AG04450 (cell line): Measurements from ENCODE around the gene PRC1. TPM values are rescaled to one million over a fixed set of nuclear protein-coding genes. Genes with fewer than 3 reads are reported as not detected.

Experiments used
- CTCF ChIA-PET: fragments of 300-600, 350-600 bp; formaldehyde crosslinking; extraction: SDS; loops from one replicate; lab custom pipeline; 2022; ENCODE audit warnings: antibody characterized with exemption, inconsistent platforms; lab: Charles Lee
- POLR2A ChIA-PET: fragments of 350-600 bp; formaldehyde crosslinking; extraction: SDS; loops from one replicate; lab custom pipeline; 2021; ENCODE audit warnings: antibody characterized with exemption, inconsistent platforms; lab: Yijun Ruan, JAX
- DNase-seq: peaks from one replicate; pipeline ENCODE4 v3.0.0-alpha.2; 2011; ENCODE audit warnings: low read depth, low spot score
- H3K27ac ChIP-seq: one replicate; pipeline ENCODE4 v1.5.1; 2012; ENCODE audit warnings: low read depth, low read length, control low read depth
- H3K27me3 ChIP-seq: one replicate; pipeline ENCODE4 v1.6.0; 2012; ENCODE audit warnings: low read length; ENCODE audit not compliant: control insufficient read depth, insufficient read depth
- H3K4me3 ChIP-seq: 2 replicates; pipeline ENCODE4 v1.5.1; 2011; ENCODE audit warnings: mild to moderate bottlenecking, low read depth, low read length, control low read depth
- H3K9me3 ChIP-seq: 2 replicates; pipeline ENCODE4 v1.5.1; 2012; ENCODE audit warnings: low read length; ENCODE audit not compliant: control insufficient read depth, insufficient read depth
- CTCF ChIP-seq: IDR thresholded peaks from 2 replicates; pipeline ENCODE4 v1.5.1; 2011; ENCODE audit warnings: low read depth, low read length, control low read depth, inconsistent platforms
- polyA plus RNA-seq: library from polyadenylated mRNA; depleted of rRNA; stranded (reverse); fragments of >200 nt; gene quantifications from 2 replicates; pipeline ENCODE4 v1.2.3, GENCODE V29; 2011

The PRC1 gene
- polyA plus RNA-seq, 1 experiment, result 77.5 TPM

GRCh38 chr15:90921887-90922286, 72.4 kb downstream of the PRC1 start:
- no peak overlapping the region for H3K4me3 ChIP-seq
- no peak for TF ChIP-seq CTCF
- ChIA-PET CTCF (interaction anchor here (0.7 to 4.8 kb wide), 2 partner anchors 12 to 35 kb away, joined by 4 to 34 read pairs; partner anchors contain the start of genes HDDC3 and UNC45A), POLR2A (interaction anchor here (1.3 kb wide), 1 partner anchor 9 kb away, joined by 3 read pairs; no protein-coding TSS in a partner anchor)
- DNase-seq, result no peak
- H3K9me3 ChIP-seq, result no peaks in the 10 kb centered on the region
- H3K27ac ChIP-seq, result no peak overlapping the region
- H3K27me3 ChIP-seq, result no peaks in the 10 kb centered on the region

GRCh38 chr15:90918835-90919234, 75.5 kb downstream of the PRC1 start:
- TF ChIP-seq CTCF, result no peak
- POLR2A ChIA-PET, result no interaction called here
- CTCF ChIA-PET, result interaction anchor here (3.0 kb wide), 1 partner anchor 14 kb away, joined by 22 read pairs; the partner anchor contains the start of gene HDDC3

GRCh38 chr15:90918034-90918788, 76.1 kb downstream of the PRC1 start:
- H3K27ac ChIP-seq, result no peak overlapping the region
- no peaks in the 10 kb centered on the region for H3K27me3 ChIP-seq
- no peak overlapping the region for H3K4me3 ChIP-seq
- ChIA-PET CTCF (interaction anchor here (3.0 kb wide), 1 partner anchor 14 kb away, joined by 22 read pairs; the partner anchor contains the start of gene HDDC3), POLR2A (interaction anchor here (1.6 kb wide), 1 partner anchor 17 kb away, joined by 3 read pairs; the partner anchor contains the start of gene UNC45A)
- no peak for DNase-seq
- TF ChIP-seq CTCF, result no peak
- no peaks in the 10 kb centered on the region for H3K9me3 ChIP-seq

More at GRCh38 chr15:90918835-90919234, 75.5 kb downstream of the PRC1 start:
- Histone ChIP-seq H3K27me3 (no peaks in the 10 kb centered on the region), H3K9me3 (no peaks in the 10 kb centered on the region), H3K4me3 (no peak overlapping the region), H3K27ac (no peak overlapping the region)
- no peak for DNase-seq

GRCh38 chr15:90917569-90917968, 76.8 kb downstream of the PRC1 start:
- Histone ChIP-seq H3K4me3 (no peak overlapping the region), H3K27me3 (no peaks in the 10 kb centered on the region), H3K27ac (no peak overlapping the region), H3K9me3 (no peaks in the 10 kb centered on the region)
- ChIA-PET CTCF (interaction anchor here (3.0 kb wide), 1 partner anchor 15 kb away, joined by 22 read pairs; the partner anchor contains the start of gene HDDC3), POLR2A (interaction anchor here (1.6 kb wide), 1 partner anchor 17 kb away, joined by 3 read pairs; the partner anchor contains the start of gene UNC45A)
- DNase-seq, result no peak
- no peak for TF ChIP-seq CTCF
